Measurements from ENCODE around the gene STAG1.

DNA sequence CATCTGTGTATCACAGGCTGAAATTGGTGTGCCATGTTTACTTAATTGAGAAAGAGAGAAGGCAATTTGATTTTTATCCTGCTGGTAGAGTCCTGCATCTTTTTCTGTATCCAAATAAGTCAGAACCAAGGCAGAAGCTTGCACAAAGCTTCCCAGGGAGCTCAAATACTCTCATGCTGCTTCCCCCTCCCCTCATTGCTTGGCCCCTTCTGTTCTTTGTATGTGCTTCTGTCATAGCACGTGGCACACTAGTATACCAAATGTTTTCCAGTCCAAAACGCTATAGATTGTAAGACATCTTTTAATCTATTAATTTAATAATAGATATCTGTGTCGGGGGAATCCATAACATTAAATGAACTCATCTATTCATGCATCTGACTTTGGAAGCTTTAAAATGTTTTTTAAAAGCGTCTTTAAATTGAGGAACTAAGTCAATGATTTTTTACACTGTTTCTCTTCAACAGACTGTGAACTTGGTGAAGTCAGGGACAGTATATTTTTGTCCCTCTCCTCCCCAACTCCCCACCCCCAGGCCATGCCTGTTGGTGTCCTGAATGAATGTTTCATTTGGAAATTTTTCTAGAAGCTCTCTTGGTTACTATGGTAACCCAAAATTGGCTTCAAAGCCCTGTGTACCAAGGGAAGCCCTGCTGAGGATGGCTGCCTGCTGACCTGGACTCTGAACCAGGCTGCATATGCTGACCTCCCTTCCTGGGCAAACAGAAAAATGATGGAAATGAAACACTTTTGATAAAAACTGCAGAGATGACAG lies 40.6 kb upstream of the STAG1 start:
- TF ChIP-seq, protein P1, sequence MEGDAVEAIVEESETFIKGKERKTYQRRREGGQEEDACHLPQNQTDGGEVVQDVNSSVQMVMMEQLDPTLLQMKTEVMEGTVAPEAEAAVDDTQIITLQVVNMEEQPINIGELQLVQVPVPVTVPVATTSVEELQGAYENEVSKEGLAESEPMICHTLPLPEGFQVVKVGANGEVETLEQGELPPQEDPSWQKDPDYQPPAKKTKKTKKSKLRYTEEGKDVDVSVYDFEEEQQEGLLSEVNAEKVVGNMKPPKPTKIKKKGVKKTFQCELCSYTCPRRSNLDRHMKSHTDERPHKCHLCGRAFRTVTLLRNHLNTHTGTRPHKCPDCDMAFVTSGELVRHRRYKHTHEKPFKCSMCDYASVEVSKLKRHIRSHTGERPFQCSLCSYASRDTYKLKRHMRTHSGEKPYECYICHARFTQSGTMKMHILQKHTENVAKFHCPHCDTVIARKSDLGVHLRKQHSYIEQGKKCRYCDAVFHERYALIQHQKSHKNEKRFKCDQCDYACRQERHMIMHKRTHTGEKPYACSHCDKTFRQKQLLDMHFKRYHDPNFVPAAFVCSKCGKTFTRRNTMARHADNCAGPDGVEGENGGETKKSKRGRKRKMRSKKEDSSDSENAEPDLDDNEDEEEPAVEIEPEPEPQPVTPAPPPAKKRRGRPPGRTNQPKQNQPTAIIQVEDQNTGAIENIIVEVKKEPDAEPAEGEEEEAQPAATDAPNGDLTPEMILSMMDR (IDR thresholded peaks at IDR 0.05; ENCODE audit: insufficient read depth, low read length), result no peak
- TF ChIP-seq REST (IDR thresholded peaks at IDR 0.05; ENCODE audit: insufficient replicate concordance, low read depth), result no peak
